K562 (cell line): ENCODE measurements around the gene SLC35E1. TPM values are rescaled to one million over a fixed set of nuclear protein-coding genes. Genes with fewer than 3 reads are reported as not detected.

Experiments
- ATAC-seq: fragments of 200-7000 bp; cut with Tn5 transposase; 3 replicates; pipeline ENCODE4 v1.9.1; 2020; ENCODE audit warnings: moderate library complexity
- BruUV-seq: library from RNA; stranded (reverse); fragments of 400-500 nt; replicated peaks from 2 replicates; lab custom pipeline; 2021; lab: Mats Ljungman, UMichigan
- CTCF ChIA-PET: fragments of 300-600 bp; formaldehyde crosslinking; extraction: SDS; loops from one replicate; lab custom pipeline; 2021; ENCODE audit warnings: low intra/inter-chr PET ratio; lab: Yijun Ruan, JAX
- POLR2A ChIA-PET: fragments of 300-600, 350-650 bp; sonication (Branson Sonifier 250); formaldehyde crosslinking; extraction: SDS; loops from one replicate; lab custom pipeline; 2021; ENCODE audit warnings: antibody characterized with exemption, inconsistent platforms; lab: Yijun Ruan, JAX
- DNase-seq, 4 experiments: peaks; one replicate each; pipeline versions ENCODE4 v3.0.0 to v3.0.0-alpha.2; 2011 to 2018; ENCODE audit warnings: low spot score in 3 of 4, mixed read lengths in 3 of 4; ENCODE audit errors: extremely low read depth in 1 of 4
- FAIRE-seq: peaks from 2 replicates; lab custom pipeline; 2011; peaks lifted over from hg19 to GRCh38; lab: Jason Lieb, UNC
- H2AFZ ChIP-seq: 2 replicates; pipeline ENCODE4 v1.6.0; 2011; ENCODE audit warnings: low read depth, low read length, control low read depth, inconsistent platforms
- H3K27ac ChIP-seq: fragments of 200-600 bp; 3 replicates; pipeline ENCODE4 v1.8.0; 2011; ENCODE audit warnings: low read depth, mild to moderate bottlenecking, control low read depth, inconsistent platforms, low read length, moderate library complexity, mixed read lengths; ENCODE audit errors: extremely low read depth
- H3K27me3 ChIP-seq, 2 experiments: fragments of 300-600 bp in 1 of 2; 2 replicates in 1 of 2; 3 replicates in 1 of 2; pipeline versions ENCODE4 v1.6.0 to v1.8.0; 2011; ENCODE audit warnings: inconsistent platforms in 2 of 2, low read length in 2 of 2, mild to moderate bottlenecking in 1 of 2, mixed read lengths in 1 of 2, moderate library complexity in 1 of 2; ENCODE audit not compliant: control insufficient read depth in 2 of 2, insufficient read depth in 2 of 2
- H3K36me3 ChIP-seq: fragments of 300-600 bp; 3 replicates; pipeline ENCODE4 v1.8.0; 2011; ENCODE audit warnings: mild to moderate bottlenecking, low read length, inconsistent platforms; ENCODE audit not compliant: control insufficient read depth, insufficient read depth
- H3K4me1 ChIP-seq, 2 experiments: fragments of 200-600 bp in 1 of 2; replicated peaks in 1 of 2; 2 replicates in 1 of 2; 3 replicates in 1 of 2; pipeline versions ENCODE4 v1.5.1 to v1.8.0; 2011; ENCODE audit warnings: inconsistent platforms in 2 of 2, low read length in 2 of 2, mild to moderate bottlenecking in 1 of 2, mixed read lengths in 1 of 2, moderate library complexity in 1 of 2; ENCODE audit not compliant: control insufficient read depth in 2 of 2, insufficient read depth in 2 of 2
- H3K4me2 ChIP-seq: 2 replicates; pipeline ENCODE4 v1.6.1; 2011; ENCODE audit warnings: low read length, control low read depth, inconsistent platforms, mixed read lengths; ENCODE audit not compliant: insufficient read depth
- H3K4me3 ChIP-seq: fragments of 200-600 bp; sonication (generic), shearing (Covaris generic); 2 replicates; pipeline ENCODE4 v1.5.1; 2016; ENCODE audit warnings: control low read depth, inconsistent platforms
- H3K79me2 ChIP-seq: fragments of 200-600 bp; 3 replicates; pipeline ENCODE4 v1.8.0; 2011; ENCODE audit warnings: low read length, inconsistent platforms; ENCODE audit not compliant: control insufficient read depth, insufficient read depth
- H3K9ac ChIP-seq, 2 experiments: 2 replicates each; pipeline versions ENCODE4 v1.6.0 to v1.6.1; 2011; ENCODE audit warnings: low read depth in 2 of 2, low read length in 2 of 2, control low read depth in 1 of 2, inconsistent platforms in 1 of 2, mild to moderate bottlenecking in 1 of 2, mixed read lengths in 1 of 2; ENCODE audit not compliant: insufficient read depth in 1 of 2
- H3K9me1 ChIP-seq: one replicate; pipeline ENCODE4 v1.6.0; 2011; ENCODE audit warnings: inconsistent platforms, mild to moderate bottlenecking, low read length, moderate library complexity; ENCODE audit not compliant: control insufficient read depth, insufficient read depth
- H3K9me3 ChIP-seq: replicated peaks from 2 replicates; pipeline ENCODE4 v1.5.1; 2011; ENCODE audit warnings: low read depth, low read length, inconsistent platforms; ENCODE audit not compliant: control insufficient read depth, insufficient read depth
- H4K20me1 ChIP-seq: replicated peaks from 2 replicates; pipeline ENCODE4 v1.6.1; 2011; ENCODE audit warnings: low read length, inconsistent platforms, mixed read lengths; ENCODE audit not compliant: control insufficient read depth, insufficient read depth
- CEBPG ChIP-seq, 3 experiments: fragments of 200-800 bp in 1 of 3; sonication (Bioruptor generic) in 1 of 3; sonication (generic) in 1 of 3; formaldehyde crosslinking in 1 of 3; IDR thresholded peaks in 2 of 3; conservative IDR thresholded peaks in 1 of 3; 2 replicates each; pipeline versions ENCODE4 v1.6.1 to v1.8.0; 2016 to 2022; ENCODE audit warnings: missing compliant biosample characterization in 2 of 3, missing genetic modification characterization in 2 of 3, mild to moderate bottlenecking in 1 of 3, missing genetic modification reagents in 1 of 3
- HSF4 ChIP-seq: fragments of 250-450 bp; sonication (Bioruptor Pico); IDR thresholded peaks from 2 replicates; pipeline ENCODE4 v2.1.2; 2022; ENCODE audit warnings: mild to moderate bottlenecking, moderate library complexity, borderline replicate concordance
- NFIC ChIP-seq: fragments of 450-650 bp; IDR thresholded peaks from 2 replicates; pipeline ENCODE4 v1.6.1; 2017; ENCODE audit warnings: mild to moderate bottlenecking, inconsistent platforms
- RB1 ChIP-seq: fragments of 450-650 bp; IDR thresholded peaks from 2 replicates; pipeline ENCODE4 v1.6.1; 2017; ENCODE audit warnings: low read depth, mild to moderate bottlenecking
- SIRT6 ChIP-seq: IDR thresholded peaks from one replicate; pipeline ENCODE4 v1.6.1; 2012; ENCODE audit warnings: low read depth, mild to moderate bottlenecking, control low read depth, inconsistent platforms, low read length, moderate library complexity
- WGBS: fragments of 100-300 bp; shearing (Covaris generic); methylation state at CpG from one replicate; pipeline ENCODE4 v1.1.6; 2016; ENCODE audit warnings: low coverage, mixed read lengths; ENCODE audit not compliant: insufficient coverage; ENCODE audit errors: missing lambda C conversion rate; 5-methylcytosine and 5-hydroxymethylcytosine counted together
- in situ Hi-C: fragments of 300-500 bp; cut with MboI; formaldehyde crosslinking; loops from 4 replicates; pipeline ENCODE4 v1.15.0; 2018; ENCODE audit warnings: inconsistent platforms, mixed read lengths
- intact Hi-C: fragments of 100-400 bp; cut with micrococcal nuclease; formaldehyde crosslinking; loops from 2 replicates; pipeline ENCODE4 v1.14.2; 2022
- polyA plus RNA-seq, 8 experiments: library from polyadenylated mRNA; depleted of rRNA in 4 of 8; stranded (reverse) in 5 of 8; unstranded in 3 of 8; fragments of >200 nt; fragmentation: Nextera tagmentation in 2 of 8; fragmentation: Illumina TruSeq in 1 of 8; extraction: Ambion mirVana in 2 of 8; extraction: Trizol in 1 of 8; gene quantifications; 2 replicates each; pipeline versions ENCODE4 v1.2.1 to v1.2.3, GENCODE V29; 2011 to 2014; ENCODE audit warnings: inconsistent platforms in 1 of 8, missing spikeins in 1 of 8
- total RNA-seq, 7 experiments: library from RNA; depleted of rRNA in 6 of 7; stranded (reverse); fragments of >200 nt in 6 of 7; fragmentation: Illumina TruSeq in 2 of 7; extraction: Trizol in 2 of 7; gene quantifications; 2 replicates each; pipeline versions ENCODE4 v1.2.1 to v1.2.3, GENCODE V29; 2011 to 2021; ENCODE audit warnings: low replicate concordance in 1 of 7
- TF ChIP-seq, protein P1 (sequence below): IDR thresholded peaks from 2 replicates; pipeline ENCODE4 v1.6.1; 2014; ENCODE audit warnings: antibody characterized with exemption
- TF ChIP-seq, protein P2 (sequence below): fragments of 250-450 bp; sonication (Bioruptor Pico); IDR thresholded peaks from 2 replicates; pipeline ENCODE4 v1.4.0; 2020; ENCODE audit warnings: mild to moderate bottlenecking, moderate library complexity
- TF ChIP-seq, protein P3 (sequence below), 2 experiments: fragments of 450-650 bp in 1 of 2; sonication (generic) in 1 of 2; formaldehyde crosslinking in 1 of 2; IDR thresholded peaks in 1 of 2; conservative IDR thresholded peaks in 1 of 2; 2 replicates each; pipeline versions ENCODE4 v1.6.1 to v1.8.1; 2016 to 2023; ENCODE audit warnings: mild to moderate bottlenecking in 2 of 2, moderate library complexity in 2 of 2, inconsistent platforms in 1 of 2, missing genetic modification reagents in 1 of 2

SLC35E1 gene
- total and polyA plus RNA-seq, 9 of the 15 experiments (the other 6 are each of a cell fraction or from before 2014, with no cell fraction given) = 15.0 to 40.1 (median 25.7) TPM

GRCh38 chr19:16590876-16591802, 18.9 kb upstream of the SLC35E1 start (continued):
- TF ChIP-seq, protein P1, sequence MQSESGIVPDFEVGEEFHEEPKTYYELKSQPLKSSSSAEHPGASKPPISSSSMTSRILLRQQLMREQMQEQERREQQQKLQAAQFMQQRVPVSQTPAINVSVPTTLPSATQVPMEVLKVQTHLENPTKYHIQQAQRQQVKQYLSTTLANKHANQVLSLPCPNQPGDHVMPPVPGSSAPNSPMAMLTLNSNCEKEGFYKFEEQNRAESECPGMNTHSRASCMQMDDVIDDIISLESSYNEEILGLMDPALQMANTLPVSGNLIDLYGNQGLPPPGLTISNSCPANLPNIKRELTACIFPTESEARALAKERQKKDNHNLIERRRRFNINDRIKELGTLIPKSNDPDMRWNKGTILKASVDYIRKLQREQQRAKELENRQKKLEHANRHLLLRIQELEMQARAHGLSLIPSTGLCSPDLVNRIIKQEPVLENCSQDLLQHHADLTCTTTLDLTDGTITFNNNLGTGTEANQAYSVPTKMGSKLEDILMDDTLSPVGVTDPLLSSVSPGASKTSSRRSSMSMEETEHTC = no peak
- no peak for TF ChIP-seq HSF4 (CRISPR knock-in tag)
- TF ChIP-seq SIRT6 = no peak

DNA sequence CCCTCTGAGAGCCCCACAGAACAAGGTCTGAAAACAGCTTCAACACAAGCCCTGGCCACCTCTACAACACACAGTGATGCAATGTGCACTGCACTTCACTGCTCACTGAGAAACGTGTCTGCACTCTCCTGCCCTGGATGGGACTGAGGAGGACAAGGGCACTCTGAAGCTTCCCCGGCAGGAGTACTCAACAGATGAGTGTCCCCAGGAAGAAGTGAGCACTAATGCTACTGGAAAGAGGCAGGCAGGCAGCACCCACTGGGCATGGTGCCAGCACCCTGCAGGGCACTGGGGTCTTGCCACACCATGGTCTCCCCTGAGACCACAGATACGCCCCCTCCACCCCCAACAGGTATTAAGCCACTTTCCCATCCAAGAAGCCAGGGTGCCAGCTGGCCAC, 17.7 kb upstream of the SLC35E1 start:
- CTCF ChIA-PET = no interaction called here
- ATAC-seq = 0 out of 3 replicates have a peak, but pooled peaks have one; percentile 6
- POLR2A ChIA-PET = interaction anchor here (1.5 kb wide), 2 partner anchors 10 to 11 kb away, joined by 4 to 7 read pairs; no protein-coding TSS in a partner anchor
- H3K4me3 ChIP-seq = no peak overlapping the region
- in situ Hi-C loops (no loop called here), intact Hi-C loops (loop anchor here (2.0 kb wide), 1 partner anchor 39 kb away; the partner anchor contains the start of gene MED26)
- WGBS = 52% methylated on average over 3 of the region's 3 CpGs
- H4K20me1 ChIP-seq = peaks cover 68% of the 10 kb centered on the region
- H3K79me2 ChIP-seq = peaks cover 96% of the 10 kb centered on the region
- no peak overlapping the region for H3K27ac ChIP-seq
- H3K9ac ChIP-seq = peak overlapping the region in 1 of 2 experiments; percentile 70; a peak in 1 of 4 replicates
- H3K4me2 ChIP-seq = no peak overlapping the region
- H2AFZ ChIP-seq = no peak overlapping the region
- FAIRE-seq = no peak
- BruUV-seq = no TSS peak
- peak; percentile 76 for TF ChIP-seq CEBPG (CRISPR knock-in tag; IDR thresholded peaks at IDR 0.05)
- no peak for TF ChIP-seq CEBPG (tag; conservative IDR thresholded peaks at IDR 0.05 in 1 of 2, IDR thresholded peaks at IDR 0.05 in 1 of 2)
- TF ChIP-seq, protein P2, sequence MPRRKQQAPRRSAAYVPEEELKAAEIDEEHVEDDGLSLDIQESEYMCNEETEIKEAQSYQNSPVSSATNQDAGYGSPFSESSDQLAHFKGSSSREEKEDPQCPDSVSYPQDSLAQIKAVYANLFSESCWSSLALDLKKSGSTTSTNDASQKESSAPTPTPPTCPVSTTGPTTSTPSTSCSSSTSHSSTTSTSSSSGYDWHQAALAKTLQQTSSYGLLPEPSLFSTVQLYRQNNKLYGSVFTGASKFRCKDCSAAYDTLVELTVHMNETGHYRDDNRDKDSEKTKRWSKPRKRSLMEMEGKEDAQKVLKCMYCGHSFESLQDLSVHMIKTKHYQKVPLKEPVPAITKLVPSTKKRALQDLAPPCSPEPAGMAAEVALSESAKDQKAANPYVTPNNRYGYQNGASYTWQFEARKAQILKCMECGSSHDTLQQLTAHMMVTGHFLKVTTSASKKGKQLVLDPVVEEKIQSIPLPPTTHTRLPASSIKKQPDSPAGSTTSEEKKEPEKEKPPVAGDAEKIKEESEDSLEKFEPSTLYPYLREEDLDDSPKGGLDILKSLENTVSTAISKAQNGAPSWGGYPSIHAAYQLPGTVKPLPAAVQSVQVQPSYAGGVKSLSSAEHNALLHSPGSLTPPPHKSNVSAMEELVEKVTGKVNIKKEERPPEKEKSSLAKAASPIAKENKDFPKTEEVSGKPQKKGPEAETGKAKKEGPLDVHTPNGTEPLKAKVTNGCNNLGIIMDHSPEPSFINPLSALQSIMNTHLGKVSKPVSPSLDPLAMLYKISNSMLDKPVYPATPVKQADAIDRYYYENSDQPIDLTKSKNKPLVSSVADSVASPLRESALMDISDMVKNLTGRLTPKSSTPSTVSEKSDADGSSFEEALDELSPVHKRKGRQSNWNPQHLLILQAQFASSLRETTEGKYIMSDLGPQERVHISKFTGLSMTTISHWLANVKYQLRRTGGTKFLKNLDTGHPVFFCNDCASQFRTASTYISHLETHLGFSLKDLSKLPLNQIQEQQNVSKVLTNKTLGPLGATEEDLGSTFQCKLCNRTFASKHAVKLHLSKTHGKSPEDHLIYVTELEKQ (CRISPR knock-in tag) = no peak
- TF ChIP-seq NFIC = peak; percentile 71
- TF ChIP-seq, protein P3, sequence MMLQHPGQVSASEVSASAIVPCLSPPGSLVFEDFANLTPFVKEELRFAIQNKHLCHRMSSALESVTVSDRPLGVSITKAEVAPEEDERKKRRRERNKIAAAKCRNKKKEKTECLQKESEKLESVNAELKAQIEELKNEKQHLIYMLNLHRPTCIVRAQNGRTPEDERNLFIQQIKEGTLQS (IDR thresholded peaks at IDR 0.05) = peak; percentile 30; the same call in 1 of the 2 replicates
- TF ChIP-seq, protein P3 (CRISPR knock-in tag; conservative IDR thresholded peaks at IDR 0.05) = no peak
- TF ChIP-seq RB1 = no peak
- H3K9me3 ChIP-seq = no peaks in the 10 kb centered on the region
- H3K4me1 ChIP-seq = peaks cover 43 to 68% of the 10 kb centered on the region in 2 experiments
- H3K27me3 ChIP-seq = no peaks in the 10 kb centered on the region
- peaks cover 14% of the 10 kb centered on the region; the same call in 2 of the 3 replicates for H3K36me3 ChIP-seq
- H3K9me1 ChIP-seq = no peaks in the 10 kb centered on the region
- no peak for DNase-seq
